GM12801 (cell line): ENCODE data around the gene RTL10.

Source experiments
- CTCF ChIP-seq: IDR thresholded peaks from one replicate; pipeline ENCODE4 v1.5.1; 2011; ENCODE audit warnings: control low read depth; ENCODE audit not compliant: insufficient read length; ENCODE audit errors: extremely low read depth

The RTL10 gene

GRCh38 chr22:19852177-19852781 is 2.4 kb downstream of the RTL10 start:
- no peak for TF ChIP-seq CTCF

- no peak for TF ChIP-seq CTCF
These were observed 3.1 kb downstream of the RTL10 start for GRCh38 chr22:19851291-19852176.

- TF ChIP-seq CTCF, result no peak
These were observed 3.9 kb downstream of the RTL10 start for GRCh38 chr22:19850763-19851109.

GRCh38 chr22:19849835-19850762 is 4.6 kb downstream of the RTL10 start:
- TF ChIP-seq CTCF, result no peak

GRCh38 chr22:19848298-19849224 is 6.1 kb downstream of the RTL10 start:
- TF ChIP-seq CTCF, result no peak

GRCh38 chr22:19847345-19847632 is 7.4 kb downstream of the RTL10 start:
- no peak for TF ChIP-seq CTCF
